GM23338 (cell line): ENCODE data around the gene CPB2. TPM values are rescaled to one million over a fixed set of nuclear protein-coding genes. Genes with fewer than 3 reads are reported as not detected.

ENCODE experiments used
- ATAC-seq: fragments of 200-7000 bp; cut with Tn5 transposase; 3 replicates; pipeline ENCODE4 v1.9.1; 2020
- DNase-seq: peaks from one replicate; pipeline ENCODE4 v3.0.0-alpha.2; 2015; ENCODE audit warnings: low spot score
- H2AFZ ChIP-seq: fragments of 200-600 bp; sonication (generic); 2 replicates; pipeline ENCODE4 v1.8.0; 2016; ENCODE audit warnings: antibody characterized with exemption, mild to moderate bottlenecking, moderate library complexity
- H3F3A ChIP-seq: fragments of 200-600 bp; sonication (generic); replicated peaks from 2 replicates; pipeline ENCODE4 v1.8.0; 2017; ENCODE audit warnings: antibody characterized with exemption, mixed run types, low read depth
- H3K27ac ChIP-seq: fragments of 200-600 bp; sonication (generic); 2 replicates; pipeline ENCODE4 v1.6.1; 2016; ENCODE audit warnings: low read depth
- H3K27me3 ChIP-seq: fragments of 200-600 bp; sonication (generic); 2 replicates; pipeline ENCODE4 v1.8.0; 2016; ENCODE audit warnings: mild to moderate bottlenecking, mixed run types, moderate library complexity; ENCODE audit not compliant: insufficient read depth
- H3K36me3 ChIP-seq: fragments of 200-600 bp; sonication (generic); 2 replicates; pipeline ENCODE4 v1.8.0; 2016; ENCODE audit warnings: mild to moderate bottlenecking; ENCODE audit not compliant: insufficient read depth
- H3K4me1 ChIP-seq: fragments of 200-600 bp; sonication (generic); 2 replicates; pipeline ENCODE4 v1.8.0; 2016; ENCODE audit warnings: mild to moderate bottlenecking, moderate library complexity; ENCODE audit not compliant: insufficient read depth
- H3K4me2 ChIP-seq: fragments of 200-600 bp; sonication (generic); 2 replicates; pipeline ENCODE4 v1.7.1; 2017; ENCODE audit warnings: mixed run types
- H3K4me3 ChIP-seq: fragments of 200-600 bp; sonication (generic); 2 replicates; pipeline ENCODE4 v1.6.1; 2016; ENCODE audit warnings: mixed run types
- H3K79me2 ChIP-seq: fragments of 200-600 bp; sonication (generic); replicated peaks from 2 replicates; pipeline ENCODE4 v1.8.0; 2017; ENCODE audit warnings: mild to moderate bottlenecking; ENCODE audit not compliant: insufficient read depth
- H3K9me2 ChIP-seq: fragments of 200-600 bp; sonication (generic); 2 replicates; pipeline ENCODE4 v1.8.0; 2017; ENCODE audit not compliant: insufficient read depth
- H4K20me1 ChIP-seq: fragments of 200-600 bp; sonication (generic); replicated peaks from 2 replicates; pipeline ENCODE4 v1.8.0; 2017; ENCODE audit warnings: mild to moderate bottlenecking; ENCODE audit not compliant: insufficient read depth
- H3K27ac Mint-ChIP-seq: 2 replicates; pipeline ENCODE4 v1.8.0; 2020; ENCODE audit warnings: inconsistent platforms, mild to moderate bottlenecking, moderate library complexity, mixed read lengths
- H3K27me3 Mint-ChIP-seq: 3 replicates; pipeline ENCODE4 v1.8.0; 2022; ENCODE audit warnings: low read depth, mild to moderate bottlenecking, moderate library complexity, mixed read lengths, inconsistent platforms; ENCODE audit not compliant: insufficient read depth, poor library complexity
- H3K36me3 Mint-ChIP-seq: 3 replicates; pipeline ENCODE4 v1.8.0; 2021; ENCODE audit warnings: low read depth, mild to moderate bottlenecking, inconsistent platforms, moderate library complexity, mixed read lengths
- H3K4me1 Mint-ChIP-seq: 3 replicates; pipeline ENCODE4 v1.8.0; 2020; ENCODE audit warnings: mild to moderate bottlenecking, inconsistent platforms, mixed read lengths
- H3K4me3 Mint-ChIP-seq: 3 replicates; pipeline ENCODE4 v1.8.0; 2021; ENCODE audit warnings: moderate library complexity, mild to moderate bottlenecking, inconsistent platforms, mixed read lengths
- H3K9me3 Mint-ChIP-seq: 3 replicates; pipeline ENCODE4 v1.8.0; 2020; ENCODE audit warnings: moderate library complexity, mild to moderate bottlenecking, inconsistent platforms, mixed read lengths
- EZH2 ChIP-seq: fragments of 200-600 bp; sonication (generic); IDR thresholded peaks from one replicate; pipeline ENCODE4 v1.8.0; 2017; ENCODE audit warnings: antibody characterized with exemption, mild to moderate bottlenecking, low read depth; ENCODE audit not compliant: unreplicated experiment
- NANOG ChIP-seq: IDR thresholded peaks from 2 replicates; pipeline ENCODE4 v1.6.1; 2016; ENCODE audit warnings: antibody characterized with exemption, borderline replicate concordance
- POLR2AphosphoS5 ChIP-seq: IDR thresholded peaks from 2 replicates; pipeline ENCODE4 v1.6.1; 2016; ENCODE audit warnings: antibody characterized with exemption, low read depth
- STAT1 ChIP-seq: IDR thresholded peaks from one replicate; pipeline ENCODE4 v1.6.1; 2016; ENCODE audit warnings: antibody characterized with exemption; ENCODE audit not compliant: unreplicated experiment
- ZNF114 ChIP-seq: fragments of 250-450 bp; sonication (Bioruptor Pico); IDR thresholded peaks from 2 replicates; pipeline ENCODE4 v1.5.0; 2020; ENCODE audit warnings: mild to moderate bottlenecking, moderate library complexity
- ZNF331 ChIP-seq: fragments of 250-450 bp; sonication (Bioruptor Pico); IDR thresholded peaks from 2 replicates; pipeline ENCODE4 v1.5.0; 2020; ENCODE audit warnings: low read depth, mild to moderate bottlenecking, moderate library complexity
- long read RNA-seq: library from polyadenylated mRNA; unstranded; transcript quantifications from one replicate; pipeline ENCODE4 v2.0.0, GENCODE V29; 2020; ENCODE audit not compliant: unreplicated experiment
- polyA plus RNA-seq: library from polyadenylated mRNA; unstranded; fragments of >200 nt; fragmentation: Nextera tagmentation; extraction: Ambion mirVana; gene quantifications from 2 replicates; pipeline ENCODE4 v1.2.1, GENCODE V29; 2016
- total RNA-seq: library from RNA; depleted of rRNA; stranded (reverse); fragments of >200 nt; shearing (Covaris generic); gene quantifications from 2 replicates; pipeline ENCODE4 v1.2.3, GENCODE V29; 2014; rRNA removed
- TF ChIP-seq, protein P1 (sequence below): fragments of 250-450 bp; sonication (Bioruptor Pico); IDR thresholded peaks from 2 replicates; pipeline ENCODE4 v1.5.0; 2020; ENCODE audit warnings: mild to moderate bottlenecking, moderate library complexity
- TF ChIP-seq, protein P2 (sequence below): IDR thresholded peaks from one replicate; pipeline ENCODE4 v1.6.1; 2018; ENCODE audit warnings: antibody characterized with exemption; ENCODE audit not compliant: unreplicated experiment

CPB2 gene, protein sequence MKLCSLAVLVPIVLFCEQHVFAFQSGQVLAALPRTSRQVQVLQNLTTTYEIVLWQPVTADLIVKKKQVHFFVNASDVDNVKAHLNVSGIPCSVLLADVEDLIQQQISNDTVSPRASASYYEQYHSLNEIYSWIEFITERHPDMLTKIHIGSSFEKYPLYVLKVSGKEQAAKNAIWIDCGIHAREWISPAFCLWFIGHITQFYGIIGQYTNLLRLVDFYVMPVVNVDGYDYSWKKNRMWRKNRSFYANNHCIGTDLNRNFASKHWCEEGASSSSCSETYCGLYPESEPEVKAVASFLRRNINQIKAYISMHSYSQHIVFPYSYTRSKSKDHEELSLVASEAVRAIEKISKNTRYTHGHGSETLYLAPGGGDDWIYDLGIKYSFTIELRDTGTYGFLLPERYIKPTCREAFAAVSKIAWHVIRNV
- total RNA-seq (not detected in 2 replicates), polyA plus RNA-seq (0.47 and 0.73 TPM in 2 replicates)
- long read RNA-seq: 0 reads

DNA sequence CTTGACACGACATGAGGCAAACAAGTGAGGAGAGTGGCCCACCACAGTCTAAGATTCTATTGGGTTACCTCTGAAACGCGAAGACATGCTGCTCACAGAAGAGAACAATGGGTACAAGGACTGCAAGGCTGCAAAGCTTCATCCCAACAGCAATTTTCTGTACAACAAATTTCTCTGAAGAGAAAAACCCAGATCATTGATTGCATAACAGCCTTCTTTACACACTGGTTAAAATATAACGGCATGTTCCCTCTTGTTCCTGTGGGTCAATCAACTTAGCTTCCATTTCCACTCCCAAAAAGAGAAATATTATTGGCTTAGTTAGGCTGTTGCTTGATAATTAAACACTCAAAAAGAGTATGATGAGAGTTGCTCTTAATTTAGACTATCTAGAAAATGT, at the start of gene CPB2:
Gene CPB2 (minus strand): TSS at position 166 of the 400 bp plus-strand sequence. CDS start 24 bp downstream, at position 142.
- Histone ChIP-seq H3K79me2 (no peaks in the 10 kb centered on the region), H3K4me3 (no peak within 1 kb of the TSS), H4K20me1 (no peaks in the 10 kb centered on the region), H3K27ac (no peak within 1 kb of the TSS), H3F3A (no peaks in the 10 kb centered on the region), H3K9me2 (no peaks in the 10 kb centered on the region), H2AFZ (no peak within 1 kb of the TSS), H3K36me3 (no peaks in the 10 kb centered on the region), H3K27me3 (no peaks in the 10 kb centered on the region), H3K4me2 (no peak within 1 kb of the TSS), H3K4me1 (no peaks in the 10 kb centered on the region)
- peaks cover 12% of the 10 kb centered on the region; the same call in 2 of the 3 replicates for H3K4me1 Mint-ChIP-seq
- no peak within 1 kb of the TSS for H3K27ac Mint-ChIP-seq
- H3K27me3 Mint-ChIP-seq: peaks cover 3% of the 10 kb centered on the region
- TF ChIP-seq ZNF331: no peak
- TF ChIP-seq, protein P1, sequence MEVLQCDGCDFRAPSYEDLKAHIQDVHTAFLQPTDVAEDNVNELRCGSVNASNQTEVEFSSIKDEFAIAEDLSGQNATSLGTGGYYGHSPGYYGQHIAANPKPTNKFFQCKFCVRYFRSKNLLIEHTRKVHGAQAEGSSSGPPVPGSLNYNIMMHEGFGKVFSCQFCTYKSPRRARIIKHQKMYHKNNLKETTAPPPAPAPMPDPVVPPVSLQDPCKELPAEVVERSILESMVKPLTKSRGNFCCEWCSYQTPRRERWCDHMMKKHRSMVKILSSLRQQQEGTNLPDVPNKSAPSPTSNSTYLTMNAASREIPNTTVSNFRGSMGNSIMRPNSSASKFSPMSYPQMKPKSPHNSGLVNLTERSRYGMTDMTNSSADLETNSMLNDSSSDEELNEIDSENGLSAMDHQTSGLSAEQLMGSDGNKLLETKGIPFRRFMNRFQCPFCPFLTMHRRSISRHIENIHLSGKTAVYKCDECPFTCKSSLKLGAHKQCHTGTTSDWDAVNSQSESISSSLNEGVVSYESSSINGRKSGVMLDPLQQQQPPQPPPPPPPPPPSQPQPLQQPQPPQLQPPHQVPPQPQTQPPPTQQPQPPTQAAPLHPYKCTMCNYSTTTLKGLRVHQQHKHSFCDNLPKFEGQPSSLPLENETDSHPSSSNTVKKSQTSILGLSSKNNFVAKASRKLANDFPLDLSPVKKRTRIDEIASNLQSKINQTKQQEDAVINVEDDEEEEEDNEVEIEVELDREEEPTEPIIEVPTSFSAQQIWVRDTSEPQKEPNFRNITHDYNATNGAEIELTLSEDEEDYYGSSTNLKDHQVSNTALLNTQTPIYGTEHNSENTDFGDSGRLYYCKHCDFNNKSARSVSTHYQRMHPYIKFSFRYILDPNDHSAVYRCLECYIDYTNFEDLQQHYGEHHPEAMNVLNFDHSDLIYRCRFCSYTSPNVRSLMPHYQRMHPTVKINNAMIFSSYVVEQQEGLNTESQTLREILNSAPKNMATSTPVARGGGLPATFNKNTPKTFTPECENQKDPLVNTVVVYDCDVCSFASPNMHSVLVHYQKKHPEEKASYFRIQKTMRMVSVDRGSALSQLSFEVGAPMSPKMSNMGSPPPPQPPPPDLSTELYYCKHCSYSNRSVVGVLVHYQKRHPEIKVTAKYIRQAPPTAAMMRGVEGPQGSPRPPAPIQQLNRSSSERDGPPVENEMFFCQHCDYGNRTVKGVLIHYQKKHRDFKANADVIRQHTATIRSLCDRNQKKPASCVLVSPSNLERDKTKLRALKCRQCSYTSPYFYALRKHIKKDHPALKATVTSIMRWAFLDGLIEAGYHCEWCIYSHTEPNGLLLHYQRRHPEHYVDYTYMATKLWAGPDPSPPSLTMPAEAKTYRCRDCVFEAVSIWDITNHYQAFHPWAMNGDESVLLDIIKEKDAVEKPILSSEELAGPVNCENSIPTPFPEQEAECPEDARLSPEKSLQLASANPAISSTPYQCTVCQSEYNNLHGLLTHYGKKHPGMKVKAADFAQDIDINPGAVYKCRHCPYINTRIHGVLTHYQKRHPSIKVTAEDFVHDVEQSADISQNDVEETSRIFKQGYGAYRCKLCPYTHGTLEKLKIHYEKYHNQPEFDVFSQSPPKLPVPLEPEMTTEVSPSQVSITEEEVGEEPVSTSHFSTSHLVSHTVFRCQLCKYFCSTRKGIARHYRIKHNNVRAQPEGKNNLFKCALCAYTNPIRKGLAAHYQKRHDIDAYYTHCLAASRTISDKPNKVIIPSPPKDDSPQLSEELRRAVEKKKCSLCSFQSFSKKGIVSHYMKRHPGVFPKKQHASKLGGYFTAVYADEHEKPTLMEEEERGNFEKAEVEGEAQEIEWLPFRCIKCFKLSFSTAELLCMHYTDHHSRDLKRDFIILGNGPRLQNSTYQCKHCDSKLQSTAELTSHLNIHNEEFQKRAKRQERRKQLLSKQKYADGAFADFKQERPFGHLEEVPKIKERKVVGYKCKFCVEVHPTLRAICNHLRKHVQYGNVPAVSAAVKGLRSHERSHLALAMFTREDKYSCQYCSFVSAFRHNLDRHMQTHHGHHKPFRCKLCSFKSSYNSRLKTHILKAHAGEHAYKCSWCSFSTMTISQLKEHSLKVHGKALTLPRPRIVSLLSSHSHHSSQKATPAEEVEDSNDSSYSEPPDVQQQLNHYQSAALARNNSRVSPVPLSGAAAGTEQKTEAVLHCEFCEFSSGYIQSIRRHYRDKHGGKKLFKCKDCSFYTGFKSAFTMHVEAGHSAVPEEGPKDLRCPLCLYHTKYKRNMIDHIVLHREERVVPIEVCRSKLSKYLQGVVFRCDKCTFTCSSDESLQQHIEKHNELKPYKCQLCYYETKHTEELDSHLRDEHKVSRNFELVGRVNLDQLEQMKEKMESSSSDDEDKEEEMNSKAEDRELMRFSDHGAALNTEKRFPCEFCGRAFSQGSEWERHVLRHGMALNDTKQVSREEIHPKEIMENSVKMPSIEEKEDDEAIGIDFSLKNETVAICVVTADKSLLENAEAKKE: no peak
- no peak for TF ChIP-seq EZH2
- no peak for TF ChIP-seq STAT1
- TF ChIP-seq ZNF114: no peak
- TF ChIP-seq POLR2AphosphoS5: no peak
- TF ChIP-seq NANOG: no peak
- TF ChIP-seq, protein P2, sequence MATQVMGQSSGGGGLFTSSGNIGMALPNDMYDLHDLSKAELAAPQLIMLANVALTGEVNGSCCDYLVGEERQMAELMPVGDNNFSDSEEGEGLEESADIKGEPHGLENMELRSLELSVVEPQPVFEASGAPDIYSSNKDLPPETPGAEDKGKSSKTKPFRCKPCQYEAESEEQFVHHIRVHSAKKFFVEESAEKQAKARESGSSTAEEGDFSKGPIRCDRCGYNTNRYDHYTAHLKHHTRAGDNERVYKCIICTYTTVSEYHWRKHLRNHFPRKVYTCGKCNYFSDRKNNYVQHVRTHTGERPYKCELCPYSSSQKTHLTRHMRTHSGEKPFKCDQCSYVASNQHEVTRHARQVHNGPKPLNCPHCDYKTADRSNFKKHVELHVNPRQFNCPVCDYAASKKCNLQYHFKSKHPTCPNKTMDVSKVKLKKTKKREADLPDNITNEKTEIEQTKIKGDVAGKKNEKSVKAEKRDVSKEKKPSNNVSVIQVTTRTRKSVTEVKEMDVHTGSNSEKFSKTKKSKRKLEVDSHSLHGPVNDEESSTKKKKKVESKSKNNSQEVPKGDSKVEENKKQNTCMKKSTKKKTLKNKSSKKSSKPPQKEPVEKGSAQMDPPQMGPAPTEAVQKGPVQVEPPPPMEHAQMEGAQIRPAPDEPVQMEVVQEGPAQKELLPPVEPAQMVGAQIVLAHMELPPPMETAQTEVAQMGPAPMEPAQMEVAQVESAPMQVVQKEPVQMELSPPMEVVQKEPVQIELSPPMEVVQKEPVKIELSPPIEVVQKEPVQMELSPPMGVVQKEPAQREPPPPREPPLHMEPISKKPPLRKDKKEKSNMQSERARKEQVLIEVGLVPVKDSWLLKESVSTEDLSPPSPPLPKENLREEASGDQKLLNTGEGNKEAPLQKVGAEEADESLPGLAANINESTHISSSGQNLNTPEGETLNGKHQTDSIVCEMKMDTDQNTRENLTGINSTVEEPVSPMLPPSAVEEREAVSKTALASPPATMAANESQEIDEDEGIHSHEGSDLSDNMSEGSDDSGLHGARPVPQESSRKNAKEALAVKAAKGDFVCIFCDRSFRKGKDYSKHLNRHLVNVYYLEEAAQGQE: no peak
- DNase-seq (no peak), ATAC-seq (no peak)
- H3K9me3 Mint-ChIP-seq: no peaks in the 10 kb centered on the region
- no peak within 1 kb of the TSS for H3K4me3 Mint-ChIP-seq
- no peaks in the 10 kb centered on the region for H3K36me3 Mint-ChIP-seq
